RWPE1 (cell line): ENCODE results near the gene POU2F2.

Experiments
- CTCF ChIA-PET: fragments of 350-600 bp; sonication (Branson Sonifier 250); formaldehyde crosslinking; extraction: SDS; loops from one replicate; lab custom pipeline; 2021; lab: Yijun Ruan, JAX
- POLR2A ChIA-PET: fragments of 400-600 bp; formaldehyde crosslinking; extraction: SDS; loops from one replicate; lab custom pipeline; 2020; ENCODE audit warnings: antibody characterized with exemption; ENCODE audit not compliant: low non-redundant PET; lab: Yijun Ruan, JAX
- DNase-seq: peaks from one replicate; pipeline ENCODE4 v3.0.0; 2012; ENCODE audit warnings: low spot score
- H3K27ac ChIP-seq: fragments of 450-650 bp; 2 replicates; pipeline ENCODE4 v1.5.1; 2017
- TF ChIP-seq, protein P1 (sequence below): fragments of 450-650 bp; conservative IDR thresholded peaks from 2 replicates; pipeline ENCODE4 v1.5.1; 2017; ENCODE audit warnings: low read depth, mild to moderate bottlenecking

POU2F2 gene

DNA sequence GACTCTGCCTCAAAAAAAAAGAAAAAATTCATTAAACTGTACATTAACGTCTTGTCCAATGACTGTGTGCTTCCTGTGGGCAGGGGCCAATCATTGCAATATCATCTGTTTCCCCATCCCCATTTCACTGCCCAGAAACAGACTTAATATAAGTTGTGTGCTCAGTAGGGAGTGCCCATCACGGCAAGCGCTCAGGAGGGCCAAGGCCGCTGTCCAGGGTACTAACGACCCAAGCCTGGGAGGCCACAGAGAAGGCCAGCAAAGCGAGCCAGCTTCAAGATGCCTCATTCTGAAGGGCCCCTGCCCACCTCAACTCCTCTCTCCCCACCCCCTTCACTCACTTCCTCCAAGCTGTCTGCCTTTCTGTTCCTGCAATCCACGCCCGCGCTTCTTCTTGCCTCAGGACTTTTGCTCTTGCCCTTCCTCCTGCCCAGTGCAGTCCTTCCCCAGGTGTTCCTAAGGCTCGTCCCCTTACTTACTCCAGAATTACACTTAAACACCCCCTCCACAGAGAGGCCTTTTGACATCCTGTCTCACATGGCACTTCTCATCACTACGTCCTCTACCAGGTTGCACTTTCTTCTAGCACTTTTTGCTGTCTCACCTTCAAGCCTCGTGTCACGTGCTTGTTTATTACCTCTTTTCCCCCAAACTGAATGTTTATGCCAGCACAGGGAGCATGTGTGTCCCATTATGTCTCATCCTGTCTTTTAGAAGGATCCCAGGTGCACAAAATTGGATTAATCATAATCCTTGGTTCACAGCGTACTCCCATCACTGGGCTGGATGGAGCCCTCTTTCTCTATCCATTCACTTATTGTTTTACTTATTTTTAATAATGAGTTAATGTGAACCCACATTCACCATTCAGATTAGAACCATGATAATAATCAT, 11.3 kb upstream of the POU2F2 start:
- ChIA-PET POLR2A (no interaction called here), CTCF (interaction anchor here (0.7 kb wide), 1 partner anchor 15 kb away, joined by 3 read pairs; no protein-coding TSS in a partner anchor)
- DNase-seq, result no peak
- TF ChIP-seq, protein P1, sequence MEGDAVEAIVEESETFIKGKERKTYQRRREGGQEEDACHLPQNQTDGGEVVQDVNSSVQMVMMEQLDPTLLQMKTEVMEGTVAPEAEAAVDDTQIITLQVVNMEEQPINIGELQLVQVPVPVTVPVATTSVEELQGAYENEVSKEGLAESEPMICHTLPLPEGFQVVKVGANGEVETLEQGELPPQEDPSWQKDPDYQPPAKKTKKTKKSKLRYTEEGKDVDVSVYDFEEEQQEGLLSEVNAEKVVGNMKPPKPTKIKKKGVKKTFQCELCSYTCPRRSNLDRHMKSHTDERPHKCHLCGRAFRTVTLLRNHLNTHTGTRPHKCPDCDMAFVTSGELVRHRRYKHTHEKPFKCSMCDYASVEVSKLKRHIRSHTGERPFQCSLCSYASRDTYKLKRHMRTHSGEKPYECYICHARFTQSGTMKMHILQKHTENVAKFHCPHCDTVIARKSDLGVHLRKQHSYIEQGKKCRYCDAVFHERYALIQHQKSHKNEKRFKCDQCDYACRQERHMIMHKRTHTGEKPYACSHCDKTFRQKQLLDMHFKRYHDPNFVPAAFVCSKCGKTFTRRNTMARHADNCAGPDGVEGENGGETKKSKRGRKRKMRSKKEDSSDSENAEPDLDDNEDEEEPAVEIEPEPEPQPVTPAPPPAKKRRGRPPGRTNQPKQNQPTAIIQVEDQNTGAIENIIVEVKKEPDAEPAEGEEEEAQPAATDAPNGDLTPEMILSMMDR, result no peak
- no peak overlapping the region for H3K27ac ChIP-seq

DNA sequence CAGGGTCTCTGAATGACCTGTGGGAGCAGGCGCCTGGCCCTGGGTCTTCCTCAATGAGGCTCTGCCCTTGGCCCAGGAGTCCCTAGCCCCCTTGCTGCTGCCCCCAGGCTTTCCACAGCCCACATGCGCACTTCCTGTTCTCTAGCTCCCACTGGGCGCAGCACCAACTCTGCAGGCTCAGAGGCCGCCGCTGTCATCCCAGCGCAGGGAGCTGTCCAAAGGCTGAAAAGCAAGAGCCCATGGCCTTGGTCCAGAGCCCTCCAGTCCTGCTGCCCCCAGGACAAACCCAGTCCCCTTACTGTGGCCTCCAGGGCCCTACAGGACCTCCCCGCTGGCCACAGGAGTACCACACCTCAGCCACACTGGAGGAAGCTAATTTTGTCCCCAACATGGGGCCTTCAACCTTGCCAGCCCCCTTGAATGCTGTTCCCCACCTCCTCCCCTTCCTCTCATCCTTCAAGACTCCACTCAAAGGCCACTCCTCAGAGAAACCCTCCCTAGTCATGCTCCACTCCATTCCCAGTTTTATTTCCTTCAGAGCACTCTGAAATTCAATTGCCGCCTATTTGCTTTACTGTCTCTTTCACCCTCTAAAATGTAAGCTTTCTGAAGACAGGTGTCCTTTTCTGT, 8.0 kb upstream of the POU2F2 start:
- TF ChIP-seq, protein P1, result no peak
- no peak for DNase-seq
- CTCF ChIA-PET, result interaction anchor here (0.6 kb wide), 1 partner anchor 181 kb away, joined by 3 read pairs; the partner anchor contains the start of gene RABAC1
- no peak overlapping the region for H3K27ac ChIP-seq
- POLR2A ChIA-PET, result no interaction called here

DNA sequence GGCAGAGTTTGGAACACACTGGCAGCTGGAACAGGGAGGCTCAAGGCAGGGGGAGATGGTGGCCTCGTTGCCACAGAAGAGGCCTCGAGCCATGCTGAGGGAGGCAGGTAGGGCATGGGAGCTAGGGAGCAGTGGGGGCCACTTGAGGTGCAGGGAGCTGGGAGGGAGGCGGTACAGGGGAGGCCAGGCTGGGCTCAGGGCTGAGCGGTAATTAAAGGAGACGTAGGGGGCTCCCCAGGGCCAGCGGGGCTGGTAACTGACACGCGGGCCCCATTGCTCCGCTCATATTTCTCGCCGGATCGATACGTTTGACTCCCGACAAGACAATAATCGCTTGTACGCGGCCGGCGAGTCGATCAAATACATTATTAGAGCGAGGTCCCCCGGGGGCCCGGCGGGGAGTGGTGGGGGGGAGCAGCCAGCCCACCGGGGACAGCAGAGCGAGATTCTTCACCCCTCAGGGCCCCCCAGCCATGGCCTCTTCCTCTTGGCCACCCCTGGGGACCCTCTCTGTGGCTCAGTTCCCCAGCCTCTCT, 2.4 kb upstream of the POU2F2 start:
- no peak for DNase-seq
- TF ChIP-seq, protein P1, result no peak
- no peak overlapping the region for H3K27ac ChIP-seq
- POLR2A ChIA-PET, result no interaction called here
- CTCF ChIA-PET, result interaction anchor here (0.5 kb wide), 1 partner anchor 267 kb away, joined by 4 read pairs; no protein-coding TSS in a partner anchor

DNA sequence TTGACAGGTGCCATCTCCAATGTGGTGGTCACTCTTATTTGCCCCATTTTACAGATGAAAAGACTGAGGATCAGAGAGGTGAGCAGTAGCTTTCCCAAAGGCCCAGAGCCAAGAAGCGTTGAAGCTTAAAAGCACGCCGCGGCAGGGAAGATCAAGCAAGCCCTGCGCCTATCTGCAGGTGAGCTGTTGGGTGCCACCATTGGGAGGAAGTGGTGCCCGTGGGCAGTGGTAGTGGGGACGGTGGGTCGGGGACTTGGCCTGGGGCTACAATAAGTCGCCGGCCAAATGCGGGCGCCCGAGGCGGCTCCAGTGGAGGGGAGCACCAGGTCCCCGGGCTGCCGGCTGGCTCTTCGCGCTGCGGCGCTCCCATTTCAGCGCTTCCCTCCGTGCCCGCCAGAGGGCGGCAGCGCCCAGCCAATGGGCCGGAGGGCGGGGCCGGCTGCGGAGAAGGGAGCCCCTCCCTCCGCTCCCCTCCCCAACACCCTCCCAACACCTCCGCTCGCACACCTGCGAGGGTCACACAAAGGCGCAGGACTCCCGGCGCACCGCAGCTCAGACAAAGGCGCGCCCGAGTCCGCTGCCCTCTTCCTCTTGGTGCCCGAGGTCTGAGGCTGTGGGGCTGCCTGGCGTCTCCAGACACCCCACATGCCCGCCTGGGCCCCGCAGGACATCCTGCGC, 744 bp upstream of the POU2F2 start:
- POLR2A ChIA-PET, result no interaction called here
- H3K27ac ChIP-seq, result peak overlapping the region; percentile 96
- peak; percentile 72 for DNase-seq

DNA sequence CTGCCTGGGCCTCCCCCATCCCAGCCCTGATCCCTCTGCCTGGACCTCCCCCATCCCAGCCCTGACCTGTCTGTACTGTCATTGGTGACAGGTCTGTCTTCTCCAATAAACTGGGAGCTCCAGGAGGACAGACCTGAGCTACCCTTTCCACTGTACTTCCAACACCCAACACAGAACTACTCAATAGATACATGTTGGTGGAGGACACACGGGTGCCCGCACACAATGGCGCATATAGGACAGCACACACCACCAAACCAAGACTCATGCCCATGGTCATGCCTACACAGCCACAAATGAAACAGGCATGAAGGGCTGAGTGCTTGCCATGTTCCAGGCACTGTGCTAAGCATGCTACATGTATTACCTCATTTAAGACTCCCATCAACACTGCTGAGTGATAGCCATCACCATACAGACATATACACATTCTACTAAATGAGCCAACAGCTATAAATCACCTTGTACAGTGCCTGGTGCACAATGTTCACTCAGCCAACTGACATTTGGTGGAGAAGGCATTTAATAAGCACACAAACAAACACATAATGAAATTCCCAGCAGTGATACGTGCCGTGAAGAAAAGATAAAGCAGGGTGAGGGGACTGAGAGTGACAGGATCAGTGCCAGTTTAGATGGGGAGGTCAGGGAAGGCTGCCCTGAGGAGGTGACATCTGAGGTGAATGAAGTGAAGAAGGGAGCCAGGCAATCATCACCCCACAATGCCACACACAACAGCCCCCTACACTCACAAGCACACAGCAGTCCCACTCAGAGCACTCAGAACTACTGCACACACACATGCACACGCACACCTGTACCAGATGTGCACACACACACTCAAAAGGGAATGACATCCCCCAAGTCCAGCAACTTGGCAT, 857 bp downstream of the POU2F2 start:
- H3K27ac ChIP-seq, result peak overlapping the region; percentile 96
- DNase-seq, result no peak
- ChIA-PET CTCF (interaction anchor here (2.2 kb wide), 1 partner anchor 113 kb away, joined by 7 read pairs; no protein-coding TSS in a partner anchor), POLR2A (no interaction called here)
- TF ChIP-seq, protein P1, result no peak

More for the DNA sequence above, 744 bp upstream of the POU2F2 start:
- CTCF ChIA-PET, result interaction anchor here (0.5 to 2.2 kb wide), 14 partner anchors 14 to 268 kb away, joined by 3 to 7 read pairs (median 3); partner anchors contain the start of gene GSK3A
- TF ChIP-seq, protein P1, result peak; percentile 88
